OCI-LY7 (cell line): ENCODE measurements around the gene QPRT. TPM values are rescaled to one million over a fixed set of nuclear protein-coding genes. Genes with fewer than 3 reads are reported as not detected.
"Not testable (repeated sequence)": the region's sequence is repeated elsewhere in the genome, so short reads cannot be mapped to it uniquely, and the experiment has no call there.

Experiments
- BruUV-seq: library from RNA; stranded (reverse); fragments of 400-500 nt; replicated peaks from 2 replicates; lab custom pipeline; 2021; lab: Mats Ljungman, UMichigan
- CTCF ChIA-PET: fragments of 300-600 bp; sonication (Branson Sonifier 250); formaldehyde crosslinking; loops from one replicate; lab custom pipeline; 2022; ENCODE audit warnings: antibody characterized with exemption; ENCODE audit not compliant: unreplicated experiment; lab: Charles Lee
- POLR2A ChIA-PET: fragments of 300-600 bp; sonication (Branson Sonifier 250); formaldehyde crosslinking; loops from one replicate; lab custom pipeline; 2022; ENCODE audit warnings: antibody characterized with exemption; lab: Charles Lee
- DNase-seq: peaks from one replicate; pipeline ENCODE4 v3.0.0-alpha.2; 2015; ENCODE audit warnings: low spot score
- H2AFZ ChIP-seq: fragments of 200-600 bp; sonication (generic), shearing (Covaris generic); 2 replicates; pipeline ENCODE4 v1.6.1; 2014; ENCODE audit warnings: mild to moderate bottlenecking, antibody characterized with exemption, low read length, moderate library complexity
- H3K27ac ChIP-seq: fragments of 200-600 bp; sonication (generic); 2 replicates; pipeline ENCODE4 v1.5.1; 2014; ENCODE audit warnings: mixed run types, low read depth, mild to moderate bottlenecking, moderate library complexity, low read length, inconsistent platforms; ENCODE audit not compliant: poor library complexity, severe bottlenecking
- H3K36me3 ChIP-seq: fragments of 200-600 bp; sonication (generic); 2 replicates; pipeline ENCODE4 v1.6.1; 2014; ENCODE audit warnings: mild to moderate bottlenecking, antibody characterized with exemption, low read length, moderate library complexity, mixed read lengths; ENCODE audit not compliant: insufficient read depth
- H3K4me1 ChIP-seq: fragments of 200-600 bp; sonication (generic); 2 replicates; pipeline ENCODE4 v1.5.1; 2014; ENCODE audit warnings: mild to moderate bottlenecking, low read length; ENCODE audit not compliant: insufficient read depth, poor library complexity, severe bottlenecking
- H3K4me2 ChIP-seq: fragments of 200-600 bp; sonication (generic); 2 replicates; pipeline ENCODE4 v1.6.1; 2014; ENCODE audit warnings: mild to moderate bottlenecking, low read length
- H3K4me3 ChIP-seq: fragments of 200-600 bp; sonication (generic); 2 replicates; pipeline ENCODE4 v1.5.1; 2014; ENCODE audit warnings: mild to moderate bottlenecking, low read depth, low read length; ENCODE audit not compliant: poor library complexity, severe bottlenecking
- H3K79me2 ChIP-seq: fragments of 200-600 bp; sonication (generic); 2 replicates; pipeline ENCODE4 v1.6.1; 2016; ENCODE audit warnings: low read depth, mild to moderate bottlenecking, low read length, moderate library complexity, mixed read lengths; ENCODE audit not compliant: insufficient read depth
- H3K9me2 ChIP-seq: fragments of 200-600 bp; sonication (generic); 2 replicates; pipeline ENCODE4 v1.6.1; 2016; ENCODE audit warnings: mild to moderate bottlenecking, low read length, mixed read lengths; ENCODE audit not compliant: insufficient read depth
- H3K9me3 ChIP-seq: fragments of 200-600 bp; sonication (generic); 2 replicates; pipeline ENCODE4 v1.6.1; 2014; ENCODE audit warnings: mild to moderate bottlenecking, mixed run types, low read length, mixed read lengths
- H4K20me1 ChIP-seq: fragments of 200-600 bp; sonication (generic); 2 replicates; pipeline ENCODE4 v1.6.1; 2014; ENCODE audit warnings: mild to moderate bottlenecking, antibody characterized with exemption, low read length, moderate library complexity, mixed read lengths; ENCODE audit not compliant: insufficient read depth
- EZH2phosphoT487 ChIP-seq: fragments of 200-600 bp; sonication (generic); IDR thresholded peaks from 2 replicates; pipeline ENCODE4 v1.6.1; 2018; ENCODE audit warnings: low read depth, borderline replicate concordance, mild to moderate bottlenecking, mixed run types, antibody characterized with exemption, low read length, moderate library complexity, mixed read lengths
- intact Hi-C: fragments of 100-400 bp; cut with micrococcal nuclease; formaldehyde crosslinking; loops from one replicate; pipeline ENCODE4 v1.10.0; 2022; ENCODE audit not compliant: unreplicated experiment
- total RNA-seq, 2 experiments: library from RNA; depleted of rRNA in 1 of 2; stranded (reverse); fragments of >200 nt in 1 of 2; shearing (Covaris generic) in 1 of 2; gene quantifications; 2 replicates each; pipeline ENCODE4 v1.2.3, GENCODE V29; 2014 to 2022
- TF ChIP-seq, protein P1 (sequence below): fragments of 200-600 bp; sonication (generic); conservative IDR thresholded peaks from 2 replicates; pipeline ENCODE4 v1.5.1; 2014; ENCODE audit warnings: mild to moderate bottlenecking, antibody characterized with exemption, low read length, moderate library complexity, mixed read lengths

QPRT gene
- total RNA-seq, 2 experiments from 2014 or later: 10.6 to 12.6 TPM

DNA sequence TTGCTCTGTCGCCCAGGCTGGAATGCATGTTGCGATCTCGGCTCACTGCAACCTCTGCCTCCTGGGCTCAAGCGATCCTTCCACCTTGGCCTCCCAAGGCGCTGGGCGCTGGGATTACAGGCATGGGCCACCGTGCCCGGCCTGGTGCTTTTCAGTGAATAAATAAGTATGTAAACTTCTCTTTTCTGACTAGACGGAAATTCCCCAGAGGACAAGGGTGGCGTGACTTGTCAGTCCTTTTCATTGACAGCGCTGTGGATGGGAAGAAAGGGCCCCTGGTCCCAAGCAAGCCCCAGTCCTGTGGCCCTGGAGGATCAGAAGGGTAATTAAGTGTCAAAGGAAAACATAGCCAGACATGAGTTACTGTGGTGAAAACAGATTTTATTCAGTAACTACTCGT is 25.5 kb upstream of the QPRT start:
- Histone ChIP-seq H3K36me3 (no peaks in the 10 kb centered on the region), H3K27ac (no peak overlapping the region), H3K4me2 (peak overlapping the region; percentile 49), H3K4me3 (no peak overlapping the region), H3K4me1 (peaks cover 15% of the 10 kb centered on the region), H4K20me1 (no peaks in the 10 kb centered on the region), H3K9me3 (no peaks in the 10 kb centered on the region), H3K9me2 (no peaks in the 10 kb centered on the region), H2AFZ (peak overlapping the region; percentile 50; the same call in 1 of the 2 replicates), H3K79me2 (no peaks in the 10 kb centered on the region)
- BruUV-seq: no TSS peak
- ChIA-PET CTCF (no interaction called here), POLR2A (interaction anchor here (0.6 to 0.7 kb wide), 4 partner anchors 9 to 425 kb away, joined by 3 to 7 read pairs (median 4); no protein-coding TSS in a partner anchor)
- DNase-seq: peak; percentile 67
- intact Hi-C loops: no loop called here
- TF ChIP-seq, protein P1, sequence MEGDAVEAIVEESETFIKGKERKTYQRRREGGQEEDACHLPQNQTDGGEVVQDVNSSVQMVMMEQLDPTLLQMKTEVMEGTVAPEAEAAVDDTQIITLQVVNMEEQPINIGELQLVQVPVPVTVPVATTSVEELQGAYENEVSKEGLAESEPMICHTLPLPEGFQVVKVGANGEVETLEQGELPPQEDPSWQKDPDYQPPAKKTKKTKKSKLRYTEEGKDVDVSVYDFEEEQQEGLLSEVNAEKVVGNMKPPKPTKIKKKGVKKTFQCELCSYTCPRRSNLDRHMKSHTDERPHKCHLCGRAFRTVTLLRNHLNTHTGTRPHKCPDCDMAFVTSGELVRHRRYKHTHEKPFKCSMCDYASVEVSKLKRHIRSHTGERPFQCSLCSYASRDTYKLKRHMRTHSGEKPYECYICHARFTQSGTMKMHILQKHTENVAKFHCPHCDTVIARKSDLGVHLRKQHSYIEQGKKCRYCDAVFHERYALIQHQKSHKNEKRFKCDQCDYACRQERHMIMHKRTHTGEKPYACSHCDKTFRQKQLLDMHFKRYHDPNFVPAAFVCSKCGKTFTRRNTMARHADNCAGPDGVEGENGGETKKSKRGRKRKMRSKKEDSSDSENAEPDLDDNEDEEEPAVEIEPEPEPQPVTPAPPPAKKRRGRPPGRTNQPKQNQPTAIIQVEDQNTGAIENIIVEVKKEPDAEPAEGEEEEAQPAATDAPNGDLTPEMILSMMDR: no peak
- TF ChIP-seq EZH2phosphoT487: no peak

DNA sequence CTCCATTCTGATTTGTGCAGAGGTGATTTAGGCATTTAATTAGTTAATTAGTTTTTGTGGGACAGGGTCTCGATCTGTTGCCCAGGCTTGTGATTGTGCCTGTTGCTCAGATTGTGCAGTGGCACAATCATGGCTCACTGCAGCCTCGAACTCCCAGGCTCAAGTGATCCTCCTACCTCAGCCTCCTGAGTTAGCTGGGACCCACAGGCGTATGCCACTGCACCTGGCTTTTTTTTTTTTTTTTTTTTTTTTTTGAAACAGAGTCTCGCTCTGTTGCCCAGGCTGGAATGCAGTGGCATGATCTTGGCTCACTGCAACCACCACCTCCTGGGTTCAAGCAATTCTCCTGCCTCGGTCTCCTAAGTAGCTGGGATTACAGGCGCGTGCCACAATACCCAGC is 25.1 kb upstream of the QPRT start:
- BruUV-seq, intact Hi-C loops, H3K27ac ChIP-seq, DNase-seq, H4K20me1 ChIP-seq, H3K9me2 ChIP-seq, H3K36me3 ChIP-seq, H3K4me3 ChIP-seq, H3K79me2 ChIP-seq, H3K9me3 ChIP-seq: not testable (repeated sequence)
- peak overlapping the region; percentile 49 for H3K4me2 ChIP-seq
- H3K4me1 ChIP-seq: peaks cover 15% of the 10 kb centered on the region
- peak overlapping the region; percentile 50; the same call in 1 of the 2 replicates for H2AFZ ChIP-seq
- ChIA-PET POLR2A (interaction anchor here (0.7 kb wide), 2 partner anchors 8 to 18 kb away, joined by 3 read pairs; no protein-coding TSS in a partner anchor), CTCF (interaction anchor here (0.6 kb wide), 1 partner anchor 669 kb away, joined by 4 read pairs; the partner anchor contains the start of gene LAT)

DNA sequence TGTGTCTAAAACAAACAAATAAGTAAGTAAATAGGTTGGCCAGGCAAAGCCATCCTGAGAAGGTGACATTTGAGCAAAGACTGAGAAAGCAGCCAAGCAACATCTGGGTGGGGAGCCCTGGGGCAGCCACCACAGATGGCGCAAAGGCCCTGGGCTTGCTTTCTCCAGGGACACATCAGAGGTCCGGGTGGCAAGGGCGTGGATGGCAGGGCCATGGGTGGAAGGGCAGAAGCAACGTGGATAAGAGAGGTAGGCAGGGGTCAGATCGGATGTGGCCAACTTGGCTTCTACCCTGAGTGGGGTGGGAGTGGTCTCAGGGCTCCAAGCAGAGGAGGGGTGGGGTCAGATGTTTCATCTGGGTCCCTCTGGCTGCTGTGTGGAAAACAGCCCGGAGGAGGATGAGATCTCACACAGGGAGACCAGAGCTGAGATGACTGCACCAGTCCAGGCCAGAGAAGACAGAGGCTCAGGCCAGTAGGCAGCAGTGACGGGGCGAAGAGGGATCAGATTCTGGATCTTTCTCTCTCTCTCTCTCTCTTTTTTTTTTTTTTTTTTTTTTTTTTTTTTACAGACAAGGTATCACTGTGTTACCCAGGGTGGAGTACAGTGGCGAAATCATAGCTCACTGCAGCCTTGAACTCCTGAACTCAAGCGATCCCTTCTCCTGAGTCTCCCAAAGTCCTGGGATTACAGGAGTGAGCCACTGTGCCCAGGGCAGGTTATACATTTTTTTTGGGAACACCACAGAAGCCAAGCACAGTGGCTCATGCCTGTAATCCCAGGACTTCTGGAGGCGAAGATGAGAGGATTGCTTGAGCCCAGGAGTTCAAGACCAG is 22.1 kb upstream of the QPRT start:
- Histone ChIP-seq H4K20me1 (no peaks in the 10 kb centered on the region), H3K9me2 (no peaks in the 10 kb centered on the region), H3K36me3 (no peaks in the 10 kb centered on the region), H3K4me2 (no peak overlapping the region), H3K79me2 (no peaks in the 10 kb centered on the region), H3K9me3 (no peaks in the 10 kb centered on the region), H3K27ac (no peak overlapping the region), H2AFZ (peak overlapping the region; percentile 18; the same call in 1 of the 2 replicates), H3K4me3 (no peak overlapping the region), H3K4me1 (peaks cover 19% of the 10 kb centered on the region)
- ChIA-PET POLR2A (interaction anchor here (0.6 to 1.5 kb wide), 2 partner anchors 8 to 107 kb away, joined by 3 to 7 read pairs; no protein-coding TSS in a partner anchor), CTCF (no interaction called here)
- TF ChIP-seq EZH2phosphoT487: no peak
- TF ChIP-seq, protein P1: no peak
- DNase-seq: no peak
- BruUV-seq: no TSS peak
- intact Hi-C loops: no loop called here
